Mesenchymal stem cell (in vitro differentiated cells and primary cell): ENCODE measurements around the gene ABCC1.
"Not testable (repeated sequence)": the region's sequence is repeated elsewhere in the genome, so short reads cannot be mapped to it uniquely, and the experiment has no call there.

ENCODE experiments used
- DNase-seq: peaks from one replicate; pipeline ENCODE4 v3.0.0-alpha.2; 2013
- H2AFZ ChIP-seq: one replicate; pipeline ENCODE4 v1.6.1; 2013; ENCODE audit warnings: low read depth, mild to moderate bottlenecking, control low read depth, inconsistent platforms, low read length, moderate library complexity
- H2AK5ac ChIP-seq: 2 replicates; pipeline ENCODE4 v1.6.1; 2013; ENCODE audit warnings: low read length, moderate library complexity, mild to moderate bottlenecking, inconsistent platforms; ENCODE audit not compliant: severe bottlenecking
- H2BK120ac ChIP-seq: one replicate; pipeline ENCODE4 v1.6.1; 2013; ENCODE audit warnings: low read depth, mild to moderate bottlenecking, inconsistent platforms, low read length, moderate library complexity
- H2BK12ac ChIP-seq, 2 experiments: one replicate each; pipeline ENCODE4 v1.6.1; 2013; ENCODE audit warnings: inconsistent platforms in 2 of 2, low read length in 2 of 2, mild to moderate bottlenecking in 2 of 2, moderate library complexity in 2 of 2, control low read depth in 1 of 2
- H2BK15ac ChIP-seq: one replicate; pipeline ENCODE4 v1.6.1; 2013; ENCODE audit warnings: mild to moderate bottlenecking, low read depth, inconsistent platforms; ENCODE audit not compliant: poor library complexity, severe bottlenecking
- H2BK5ac ChIP-seq: 2 replicates; pipeline ENCODE4 v1.6.1; 2013; ENCODE audit warnings: low read depth, mild to moderate bottlenecking, low read length, control low read depth, inconsistent platforms; ENCODE audit not compliant: poor library complexity, severe bottlenecking
- H3K14ac ChIP-seq, 2 experiments: one replicate each; pipeline ENCODE4 v1.6.1; 2013; ENCODE audit warnings: inconsistent platforms in 2 of 2, low read length in 2 of 2, control low read depth in 1 of 2, mild to moderate bottlenecking in 1 of 2, moderate library complexity in 1 of 2
- H3K18ac ChIP-seq, 2 experiments: one replicate each; pipeline ENCODE4 v1.6.1; 2013; ENCODE audit warnings: inconsistent platforms in 2 of 2, low read length in 2 of 2, control low read depth in 1 of 2, low read depth in 1 of 2, mild to moderate bottlenecking in 1 of 2
- H3K23ac ChIP-seq, 2 experiments: one replicate each; pipeline ENCODE4 v1.6.1; 2013; ENCODE audit warnings: inconsistent platforms in 2 of 2, low read length in 2 of 2, mild to moderate bottlenecking in 2 of 2, moderate library complexity in 2 of 2, control low read depth in 1 of 2
- H3K27ac ChIP-seq: 2 replicates; pipeline ENCODE4 v1.5.1; 2013; ENCODE audit warnings: mild to moderate bottlenecking, moderate library complexity, low read length, control low read depth, inconsistent platforms; ENCODE audit not compliant: poor library complexity, severe bottlenecking
- H3K27me3 ChIP-seq, 2 experiments: 2 replicates each; pipeline versions ENCODE4 v1.6.1 to v1.7.0; 2013; ENCODE audit warnings: low read length in 2 of 2, mild to moderate bottlenecking in 2 of 2, moderate library complexity in 2 of 2, control low read depth in 1 of 2, inconsistent platforms in 1 of 2; ENCODE audit not compliant: control insufficient read depth in 1 of 2, insufficient read depth in 1 of 2
- H3K36me3 ChIP-seq, 2 experiments: 2 replicates each; pipeline versions ENCODE4 v1.6.1 to v1.7.0; 2013; ENCODE audit warnings: low read length in 2 of 2, control low read depth in 1 of 2, inconsistent platforms in 1 of 2, low read depth in 1 of 2, mild to moderate bottlenecking in 1 of 2; ENCODE audit not compliant: insufficient read depth in 2 of 2, control insufficient read depth in 1 of 2
- H3K4ac ChIP-seq, 2 experiments: one replicate each; pipeline ENCODE4 v1.6.1; 2013; ENCODE audit warnings: inconsistent platforms in 2 of 2, low read length in 2 of 2, mild to moderate bottlenecking in 2 of 2, moderate library complexity in 2 of 2, control low read depth in 1 of 2, low read depth in 1 of 2
- H3K4me1 ChIP-seq: 2 replicates; pipeline ENCODE4 v1.6.1; 2013; ENCODE audit warnings: low read depth, low read length, control low read depth; ENCODE audit not compliant: control insufficient read depth, insufficient read depth
- H3K4me2 ChIP-seq: 2 replicates; pipeline ENCODE4 v1.6.1; 2013; ENCODE audit warnings: low read length, mild to moderate bottlenecking, inconsistent platforms; ENCODE audit not compliant: poor library complexity, severe bottlenecking
- H3K4me3 ChIP-seq, 2 experiments: 2 replicates each; pipeline versions ENCODE4 v1.5.1 to v1.7.0; 2013; ENCODE audit warnings: low read length in 2 of 2, mild to moderate bottlenecking in 2 of 2, control low read depth in 1 of 2, low read depth in 1 of 2; ENCODE audit not compliant: insufficient read depth in 1 of 2
- H3K79me1 ChIP-seq: replicated peaks from 2 replicates; pipeline ENCODE4 v1.6.1; 2013; ENCODE audit warnings: mild to moderate bottlenecking, control low read depth, low read length, inconsistent platforms; ENCODE audit not compliant: poor library complexity, severe bottlenecking
- H3K9ac ChIP-seq: 2 replicates; pipeline ENCODE4 v1.7.0; 2013; ENCODE audit warnings: mild to moderate bottlenecking, low read length, moderate library complexity
- H3K9me3 ChIP-seq: 2 replicates; pipeline ENCODE4 v1.7.0; 2013; ENCODE audit warnings: mild to moderate bottlenecking, low read length; ENCODE audit not compliant: control insufficient read depth
- H4K8ac ChIP-seq: one replicate; pipeline ENCODE4 v1.6.1; 2013; ENCODE audit warnings: inconsistent platforms, mild to moderate bottlenecking, low read length, moderate library complexity
- H4K91ac ChIP-seq: one replicate; pipeline ENCODE4 v1.6.1; 2013; ENCODE audit warnings: mild to moderate bottlenecking, low read length, inconsistent platforms
- WGBS: methylation state at CpG from one replicate; pipeline ENCODE4 v1.1.7; 2013; ENCODE audit warnings: mixed read lengths; 5-methylcytosine and 5-hydroxymethylcytosine counted together

Gene ABCC1

DNA sequence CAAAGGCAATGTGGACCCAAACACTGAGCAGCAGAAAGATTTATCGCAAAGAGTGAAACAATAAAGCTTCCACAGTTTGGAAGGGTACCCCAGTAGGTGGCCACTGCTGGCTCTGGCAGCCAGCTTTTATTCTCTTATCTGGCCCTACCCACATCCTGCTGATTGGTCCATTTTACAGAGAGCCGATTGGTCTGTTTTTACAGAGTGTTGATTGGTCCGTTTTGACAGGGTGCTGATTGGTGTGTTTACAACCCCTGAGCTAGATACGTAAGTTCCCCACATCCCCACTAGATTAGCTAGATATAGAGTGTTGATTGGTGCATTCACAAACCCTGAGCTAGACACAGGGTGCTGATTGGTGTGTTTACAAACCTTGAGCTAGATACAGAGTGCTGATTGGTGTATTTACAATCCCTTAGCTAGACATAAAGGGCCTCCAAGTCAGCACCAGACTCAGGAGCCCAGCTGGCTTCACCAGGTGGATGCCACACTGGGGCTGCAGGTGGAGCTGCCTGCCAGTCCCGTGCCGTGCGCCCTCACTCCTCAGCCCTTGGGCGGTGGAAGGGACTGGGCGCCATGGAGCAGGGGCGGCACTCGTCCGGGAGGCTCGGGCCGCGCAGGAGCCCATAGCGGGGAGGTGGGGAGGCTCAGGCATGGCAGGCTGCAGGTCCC lies 154.9 kb downstream of the ABCC1 start:
- not testable (repeated sequence) for H3K14ac ChIP-seq, H3K27me3 ChIP-seq, H3K9me3 ChIP-seq, H3K27ac ChIP-seq, H3K23ac ChIP-seq, H2BK12ac ChIP-seq, H2AK5ac ChIP-seq, H3K4me1 ChIP-seq, H4K8ac ChIP-seq, DNase-seq, H3K4me3 ChIP-seq, H3K4me2 ChIP-seq, H2BK120ac ChIP-seq, H3K9ac ChIP-seq, H3K18ac ChIP-seq, H2AFZ ChIP-seq, H3K4ac ChIP-seq, H2BK5ac ChIP-seq, H2BK15ac ChIP-seq, H4K91ac ChIP-seq
- Histone ChIP-seq H3K36me3 (peaks cover 50 to 68% of the 10 kb centered on the region in 2 experiments), H3K79me1 (peaks cover 11% of the 10 kb centered on the region)
- 90% methylated on average over 13 of the region's 16 CpGs for WGBS

DNA sequence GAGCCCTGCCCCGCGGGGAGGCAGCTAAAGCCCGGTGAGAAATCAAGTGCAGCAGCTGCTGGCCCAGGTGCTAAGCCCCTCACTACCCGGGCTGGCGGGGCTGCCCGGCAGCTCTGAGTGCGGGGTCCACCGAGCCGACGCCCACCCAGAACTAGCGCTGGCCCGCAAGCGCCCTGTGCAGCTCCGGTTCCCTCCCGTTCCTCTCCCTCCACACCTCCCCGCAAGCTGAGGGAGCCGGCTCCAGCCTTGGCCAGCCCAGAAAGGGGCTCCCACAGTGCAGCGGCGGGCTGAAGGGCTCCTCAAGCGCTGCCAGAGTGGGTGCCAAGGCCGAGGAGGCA lies 155.4 kb downstream of the ABCC1 start:
- 97% methylated on average over 20 of the region's 21 CpGs for WGBS
- not testable (repeated sequence) for H3K4me3 ChIP-seq, H3K9me3 ChIP-seq

DNA sequence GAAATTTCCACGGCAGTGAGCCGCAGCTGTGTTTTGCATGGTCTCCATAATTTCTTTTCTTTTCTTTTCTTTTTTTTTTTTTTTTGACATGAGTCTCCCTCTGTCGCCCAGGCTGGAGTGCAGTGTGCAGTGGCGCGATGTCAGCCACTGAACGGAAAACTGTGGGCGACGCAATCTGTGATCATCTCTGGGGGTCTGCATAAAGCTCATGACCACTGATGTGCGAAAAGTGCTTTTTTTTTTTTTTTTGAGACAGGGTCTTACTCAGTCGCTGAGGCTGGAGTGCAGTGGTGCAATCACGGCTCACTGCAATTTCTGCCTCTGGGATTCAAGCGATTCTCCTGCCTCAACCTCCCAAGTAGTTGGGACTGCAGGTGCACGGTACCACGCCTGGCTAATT lies 156.2 kb downstream of the ABCC1 start:
- Histone ChIP-seq H3K4me3 (no peak overlapping the region), H3K79me1 (peaks cover 7% of the 10 kb centered on the region), H2BK15ac (no peak overlapping the region), H2BK12ac (no peak overlapping the region), H2BK5ac (no peak overlapping the region), H2BK120ac (no peak overlapping the region), H3K9me3 (no peaks in the 10 kb centered on the region), H3K36me3 (peaks cover 55 to 77% of the 10 kb centered on the region in 2 experiments), H3K4me1 (no peaks in the 10 kb centered on the region), H3K27ac (no peak overlapping the region), H4K91ac (no peak overlapping the region), H3K23ac (no peak overlapping the region), H3K9ac (no peak overlapping the region), H2AFZ (no peak overlapping the region), H3K4ac (no peak overlapping the region), H3K14ac (no peak overlapping the region), H4K8ac (no peak overlapping the region), H2AK5ac (no peak overlapping the region), H3K4me2 (no peak overlapping the region), H3K27me3 (no peaks in the 10 kb centered on the region), H3K18ac (no peak overlapping the region)
- 99% methylated on average over 14 of the region's 14 CpGs for WGBS
- no peak for DNase-seq

More for the DNA sequence above, 155.4 kb downstream of the ABCC1 start:
- H3K27me3 ChIP-seq, DNase-seq, H3K4ac ChIP-seq, H3K4me1 ChIP-seq, H2AFZ ChIP-seq, H3K18ac ChIP-seq, H3K4me2 ChIP-seq, H3K27ac ChIP-seq, H3K14ac ChIP-seq, H3K23ac ChIP-seq, H4K8ac ChIP-seq, H2BK15ac ChIP-seq, H2BK120ac ChIP-seq, H2BK12ac ChIP-seq, H2BK5ac ChIP-seq, H4K91ac ChIP-seq, H2AK5ac ChIP-seq, H3K9ac ChIP-seq: not testable (repeated sequence)
- H3K79me1 ChIP-seq, result peaks cover 11% of the 10 kb centered on the region
- peaks cover 51 to 69% of the 10 kb centered on the region in 2 experiments for H3K36me3 ChIP-seq

DNA sequence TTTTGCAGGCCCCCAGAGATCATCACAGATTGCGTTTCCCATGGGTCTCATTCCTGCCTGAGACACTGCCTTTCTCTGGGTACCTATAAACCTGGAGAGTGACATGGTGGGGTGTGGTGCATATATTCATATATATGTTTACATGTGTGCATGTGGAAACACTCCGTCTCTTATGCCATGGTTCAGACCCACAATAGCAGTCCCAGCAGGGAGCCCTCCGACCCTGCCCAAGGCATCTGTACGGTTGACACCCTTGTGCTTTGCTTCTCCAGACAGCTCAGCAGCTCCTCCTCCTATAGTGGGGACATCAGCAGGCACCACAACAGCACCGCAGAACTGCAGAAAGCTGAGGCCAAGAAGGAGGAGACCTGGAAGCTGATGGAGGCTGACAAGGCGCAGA lies 157.1 kb downstream of the ABCC1 start:
- no peak overlapping the region for H2BK120ac ChIP-seq
- WGBS, result 97% methylated on average over 5 of the region's 6 CpGs
- no peak overlapping the region for H2AFZ ChIP-seq
- peaks cover 3% of the 10 kb centered on the region for H3K79me1 ChIP-seq
- no peak overlapping the region for H3K23ac ChIP-seq
- H3K4me1 ChIP-seq, result no peaks in the 10 kb centered on the region
- H3K14ac ChIP-seq, result no peak overlapping the region
- no peak overlapping the region for H3K4ac ChIP-seq
- H3K18ac ChIP-seq, result no peak overlapping the region
- no peak overlapping the region for H3K4me3 ChIP-seq
- H3K27ac ChIP-seq, result no peak overlapping the region
- H2AK5ac ChIP-seq, result no peak overlapping the region
- no peak overlapping the region for H4K8ac ChIP-seq
- no peak for DNase-seq
- peaks cover 63 to 81% of the 10 kb centered on the region in 2 experiments for H3K36me3 ChIP-seq
- no peak overlapping the region for H2BK5ac ChIP-seq
- no peaks in the 10 kb centered on the region for H3K9me3 ChIP-seq
- H3K4me2 ChIP-seq, result no peak overlapping the region
- no peak overlapping the region for H3K9ac ChIP-seq
- no peaks in the 10 kb centered on the region for H3K27me3 ChIP-seq
- no peak overlapping the region for H4K91ac ChIP-seq
- no peak overlapping the region for H2BK15ac ChIP-seq
- no peak overlapping the region for H2BK12ac ChIP-seq
